Gastrocnemius medialis (tissue), 4 donors: ENCODE measurements around the gene MSH5. TPM values are rescaled to one million over a fixed set of nuclear protein-coding genes. Genes with fewer than 3 reads are reported as not detected.

Experiments
- ATAC-seq, 2 donors: fragments of 150-250 bp; one replicate each; pipeline ENCODE4 v1.9.1; 2016
- DNase-seq, 2 donors: peaks; one replicate each; pipeline ENCODE4 v3.0.0-alpha.2; 2019
- H3K27ac ChIP-seq, 4 donors: fragments of 200-600 bp; sonication (generic); 1 replicate in 1 of 4; 2 replicates in 3 of 4; pipeline ENCODE4 v1.5.1; 2016 to 2018; ENCODE audit warnings: mild to moderate bottlenecking in 2 of 4, moderate library complexity in 1 of 4
- H3K27me3 ChIP-seq, 3 donors: fragments of 200-600 bp; sonication (generic) in 2 of 3; 1 replicate in 1 of 3; 2 replicates in 2 of 3; pipeline versions ENCODE4 v1.5.1 to v1.6.0; 2016 to 2019; ENCODE audit warnings: mild to moderate bottlenecking in 1 of 3, moderate library complexity in 1 of 3
- H3K36me3 ChIP-seq, 2 donors: fragments of 200-600 bp; sonication (generic) in 1 of 2; one replicate each; pipeline ENCODE4 v1.5.1; 2017 to 2018
- H3K4me1 ChIP-seq, 2 donors: fragments of 200-600 bp; sonication (generic) in 1 of 2; one replicate each; pipeline ENCODE4 v1.5.1; 2016 to 2017; ENCODE audit warnings: mild to moderate bottlenecking in 2 of 2
- H3K4me3 ChIP-seq, 4 donors: fragments of 200-600 bp; sonication (generic) in 3 of 4; 1 replicate in 1 of 4; 2 replicates in 3 of 4; pipeline ENCODE4 v1.5.1; 2016 to 2019; ENCODE audit warnings: mild to moderate bottlenecking in 2 of 4
- H3K9me3 ChIP-seq, 3 donors: fragments of 200-600 bp; sonication (generic) in 2 of 3; 1 replicate in 1 of 3; 2 replicates in 2 of 3; pipeline ENCODE4 v1.5.1; 2016 to 2019
- POLR2A ChIP-seq, 2 donors: fragments of 450-650 bp; IDR thresholded peaks; one replicate each; pipeline ENCODE4 v1.6.1; 2017; ENCODE audit warnings: antibody characterized with exemption in 2 of 2, mild to moderate bottlenecking in 2 of 2, moderate library complexity in 2 of 2
- in situ Hi-C, 4 donors: fragments of 200-750 bp; cut with MboI; loops; one replicate each; pipeline versions ENCODE4 v1.15.0 to v1.8.0; 2017; ENCODE audit warnings: low sequenced_read_pairs in 4 of 4
- intact Hi-C: fragments of 100-400 bp; cut with DNase I; formaldehyde crosslinking; loops from one replicate; pipeline ENCODE4 v1.15.1; 2023; ENCODE audit warnings: low total_unique reads
- total RNA-seq, 4 donors: library from RNA; depleted of rRNA; stranded (reverse); fragments of >200 nt; gene quantifications; one replicate each; pipeline versions ENCODE4 v1.1.0 to v1.2.3, GENCODE V29; 2016
- TF ChIP-seq, protein P1 (sequence below), 5 experiments: fragments of 450-650 bp in 3 of 5; fragments of 200-600 bp in 2 of 5; sonication (generic) in 2 of 5; IDR thresholded peaks in 4 of 5; conservative IDR thresholded peaks in 1 of 5; 1 replicate in 4 of 5; 2 replicates in 1 of 5; pipeline ENCODE4 v1.5.1; 2016 to 2019; ENCODE audit warnings: antibody characterized with exemption in 5 of 5, mild to moderate bottlenecking in 3 of 5, moderate library complexity in 3 of 5

Gene MSH5
- total RNA-seq, 4 donors from 2014 or later = 0.35 to 7.8 (median 1.6) TPM

DNA sequence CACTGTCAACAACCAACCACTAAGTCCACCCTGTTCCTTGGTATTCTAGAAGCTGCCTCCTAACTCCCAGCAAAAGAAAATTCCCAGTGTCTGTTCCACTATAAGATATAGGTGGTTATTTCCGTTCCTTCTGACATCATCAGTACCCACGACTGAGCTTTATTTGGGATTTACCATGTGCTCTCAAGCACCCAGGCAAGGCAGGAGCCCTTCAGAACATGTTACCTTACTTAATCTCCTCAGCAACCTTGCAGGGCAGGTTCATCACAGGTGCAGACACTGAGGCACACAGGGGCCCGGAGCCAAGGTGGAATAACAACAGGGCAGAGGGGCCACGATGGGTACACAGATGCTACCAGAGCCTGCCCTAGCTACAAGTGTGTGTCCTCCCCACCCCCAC, 47.5 kb upstream of the MSH5 start:
- Histone ChIP-seq H3K4me1 (peaks cover 0 to 3% of the 10 kb centered on the region in 2 donors), H3K27me3 (no peaks in the 10 kb centered on the region), H3K4me3 (no peak overlapping the region), H3K36me3 (peaks cover 0 to 99% of the 10 kb centered on the region in 2 donors), H3K9me3 (no peaks in the 10 kb centered on the region), H3K27ac (no peak overlapping the region)
- TF ChIP-seq, protein P1, sequence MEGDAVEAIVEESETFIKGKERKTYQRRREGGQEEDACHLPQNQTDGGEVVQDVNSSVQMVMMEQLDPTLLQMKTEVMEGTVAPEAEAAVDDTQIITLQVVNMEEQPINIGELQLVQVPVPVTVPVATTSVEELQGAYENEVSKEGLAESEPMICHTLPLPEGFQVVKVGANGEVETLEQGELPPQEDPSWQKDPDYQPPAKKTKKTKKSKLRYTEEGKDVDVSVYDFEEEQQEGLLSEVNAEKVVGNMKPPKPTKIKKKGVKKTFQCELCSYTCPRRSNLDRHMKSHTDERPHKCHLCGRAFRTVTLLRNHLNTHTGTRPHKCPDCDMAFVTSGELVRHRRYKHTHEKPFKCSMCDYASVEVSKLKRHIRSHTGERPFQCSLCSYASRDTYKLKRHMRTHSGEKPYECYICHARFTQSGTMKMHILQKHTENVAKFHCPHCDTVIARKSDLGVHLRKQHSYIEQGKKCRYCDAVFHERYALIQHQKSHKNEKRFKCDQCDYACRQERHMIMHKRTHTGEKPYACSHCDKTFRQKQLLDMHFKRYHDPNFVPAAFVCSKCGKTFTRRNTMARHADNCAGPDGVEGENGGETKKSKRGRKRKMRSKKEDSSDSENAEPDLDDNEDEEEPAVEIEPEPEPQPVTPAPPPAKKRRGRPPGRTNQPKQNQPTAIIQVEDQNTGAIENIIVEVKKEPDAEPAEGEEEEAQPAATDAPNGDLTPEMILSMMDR (IDR thresholded peaks at IDR 0.05 in 4 of 5, conservative IDR thresholded peaks at IDR 0.05 in 1 of 5) = no peak
- no peak for TF ChIP-seq POLR2A (IDR thresholded peaks at IDR 0.05)
- in situ Hi-C loops = loop anchor here in 1 of 4 donors (25.0 kb wide), 1 partner anchor 270 kb away; the partner anchor contains the start of genes DXO, NELFE and SKIC2
- DNase-seq = no peak
- ATAC-seq = no peak
- intact Hi-C loops = no loop called here

DNA sequence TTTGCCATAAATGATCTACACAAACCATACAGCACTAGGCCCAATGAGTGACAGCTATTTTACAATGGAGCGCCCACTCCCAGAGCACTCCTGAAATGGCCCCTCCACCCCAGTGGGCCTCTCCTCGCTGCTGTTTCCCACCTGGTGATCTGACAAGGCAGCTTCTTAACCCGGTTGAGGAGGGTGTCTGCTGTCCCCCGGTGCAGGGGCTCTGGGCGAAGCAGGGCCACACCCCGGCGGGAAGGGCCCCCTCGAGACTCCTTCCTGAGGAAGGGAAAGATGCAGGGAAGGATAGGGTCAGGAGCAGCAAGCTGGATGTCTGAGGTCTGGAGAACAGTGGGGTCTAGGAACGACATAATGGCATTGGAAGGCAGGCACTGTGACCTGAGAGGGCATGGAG, 46.9 kb upstream of the MSH5 start:
- peaks cover 0 to 94% of the 10 kb centered on the region in 2 donors for H3K36me3 ChIP-seq
- no peaks in the 10 kb centered on the region for H3K9me3 ChIP-seq
- no peak for DNase-seq
- peaks cover 0 to 7% of the 10 kb centered on the region in 2 donors for H3K4me1 ChIP-seq
- no peak for TF ChIP-seq POLR2A (IDR thresholded peaks at IDR 0.05)
- TF ChIP-seq, protein P1 (IDR thresholded peaks at IDR 0.05 in 4 of 5, conservative IDR thresholded peaks at IDR 0.05 in 1 of 5) = no peak
- H3K4me3 ChIP-seq = no peak overlapping the region
- no peak for ATAC-seq
- intact Hi-C loops = no loop called here
- no peak overlapping the region for H3K27ac ChIP-seq
- in situ Hi-C loops = loop anchor here in 1 of 4 donors (25.0 kb wide), 1 partner anchor 269 kb away; the partner anchor contains the start of genes DXO, NELFE and SKIC2
- no peaks in the 10 kb centered on the region for H3K27me3 ChIP-seq

DNA sequence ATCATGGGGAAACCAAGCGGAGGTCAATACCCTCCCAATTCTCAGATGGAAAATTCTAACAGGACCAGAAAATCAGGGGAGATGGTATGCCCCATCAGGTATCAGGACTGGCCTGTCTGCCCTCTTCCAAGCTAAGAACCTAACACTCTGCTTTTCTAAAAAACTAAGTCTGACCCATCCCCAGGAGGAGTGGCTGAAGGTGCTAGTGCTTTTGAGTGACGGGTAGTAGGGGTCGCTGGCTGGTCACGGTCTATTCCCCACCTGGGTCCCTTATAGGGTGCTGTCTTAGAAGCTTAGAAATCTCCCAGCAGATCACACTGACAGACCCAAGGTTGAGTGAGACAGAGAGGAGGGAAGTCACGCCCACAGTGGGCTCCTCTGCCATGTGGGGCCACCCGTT, 46.3 kb upstream of the MSH5 start:
- in situ Hi-C loops = loop anchor here in 1 of 4 donors (25.0 kb wide), 1 partner anchor 269 kb away; the partner anchor contains the start of genes DXO, NELFE and SKIC2
- intact Hi-C loops = no loop called here
- ATAC-seq (no peak), DNase-seq (no peak)
- peaks cover 0 to 87% of the 10 kb centered on the region in 2 donors for H3K36me3 ChIP-seq
- no peaks in the 10 kb centered on the region for H3K27me3 ChIP-seq
- H3K9me3 ChIP-seq = no peaks in the 10 kb centered on the region
- no peak overlapping the region for H3K27ac ChIP-seq
- no peak overlapping the region for H3K4me3 ChIP-seq
- H3K4me1 ChIP-seq = peaks cover 0 to 13% of the 10 kb centered on the region in 2 donors
- no peak for TF ChIP-seq POLR2A (IDR thresholded peaks at IDR 0.05)
- TF ChIP-seq, protein P1 (IDR thresholded peaks at IDR 0.05 in 4 of 5, conservative IDR thresholded peaks at IDR 0.05 in 1 of 5) = no peak

DNA sequence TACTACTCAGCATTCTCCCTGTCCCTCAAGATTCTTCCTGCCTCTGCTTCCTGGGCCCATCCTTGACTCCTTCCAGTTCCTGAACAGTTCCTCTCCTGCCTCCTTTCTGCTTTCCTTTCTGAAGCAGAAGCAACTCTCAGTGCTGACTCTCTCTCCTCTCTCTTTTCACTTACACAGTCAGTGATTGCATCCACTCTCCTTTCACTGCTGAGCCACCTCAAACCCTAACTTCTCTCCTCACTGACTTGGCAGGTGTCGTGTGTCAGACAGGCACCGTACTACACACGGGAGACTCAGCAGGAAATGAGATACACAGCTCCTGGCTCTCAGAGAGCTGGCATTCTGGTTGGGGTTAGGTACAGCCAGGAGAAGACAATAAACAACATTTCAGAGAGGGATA, 42.2 kb upstream of the MSH5 start:
- H3K27me3 ChIP-seq = no peaks in the 10 kb centered on the region
- peaks cover 19 to 37% of the 10 kb centered on the region in 2 donors for H3K4me1 ChIP-seq
- no peak for TF ChIP-seq POLR2A (IDR thresholded peaks at IDR 0.05)
- TF ChIP-seq, protein P1 (IDR thresholded peaks at IDR 0.05 in 4 of 5, conservative IDR thresholded peaks at IDR 0.05 in 1 of 5) = no peak
- ATAC-seq = no peak
- peaks cover 0 to 59% of the 10 kb centered on the region in 2 donors for H3K36me3 ChIP-seq
- in situ Hi-C loops (loop anchor here in 1 of 4 donors (25.0 kb wide), 1 partner anchor 265 kb away; the partner anchor contains the start of genes DXO, NELFE and SKIC2), intact Hi-C loops (no loop called here)
- no peak for DNase-seq
- peak overlapping the region in 1 of 4 donors; percentile 4 for H3K27ac ChIP-seq
- H3K4me3 ChIP-seq = no peak overlapping the region
- no peaks in the 10 kb centered on the region for H3K9me3 ChIP-seq
